Fibroblast of mammary gland (primary cell): ENCODE results near the gene TSHZ2.

Source experiments
- DNase-seq: peaks from one replicate; pipeline ENCODE4 v3.0.0-alpha.2; 2010; ENCODE audit warnings: low read depth
- H3K4me3 ChIP-seq: 2 replicates; pipeline ENCODE4 v1.5.1; 2011; ENCODE audit warnings: low read depth, mild to moderate bottlenecking, low read length, moderate library complexity; ENCODE audit not compliant: control insufficient read depth
- CTCF ChIP-seq: conservative IDR thresholded peaks from 2 replicates; pipeline ENCODE4 v1.5.1; 2011; ENCODE audit warnings: low read depth, low read length, inconsistent platforms; ENCODE audit not compliant: control insufficient read depth, insufficient read depth

Gene TSHZ2

GRCh38 chr20:53381568-53382262 is 409.6 kb downstream of the TSHZ2 start:
- DNase-seq = no peak
- peak; percentile 5 for TF ChIP-seq CTCF
- H3K4me3 ChIP-seq = no peak overlapping the region

GRCh38 chr20:53382263-53382844 is 410.2 kb downstream of the TSHZ2 start:
- H3K4me3 ChIP-seq = no peak overlapping the region
- TF ChIP-seq CTCF = no peak
- DNase-seq = no peak

GRCh38 chr20:53383916-53384315 is 411.8 kb downstream of the TSHZ2 start:
- H3K4me3 ChIP-seq = no peak overlapping the region
- no peak for TF ChIP-seq CTCF
- no peak for DNase-seq

- H3K4me3 ChIP-seq = no peak overlapping the region
- TF ChIP-seq CTCF = no peak
- DNase-seq = peak; percentile 14
Measured at GRCh38 chr20:53384392-53384791, 412.2 kb downstream of the TSHZ2 start.

- H3K4me3 ChIP-seq = no peak overlapping the region
- no peak for TF ChIP-seq CTCF
Measured at GRCh38 chr20:53385941-53386767, 414.0 kb downstream of the TSHZ2 start.

GRCh38 chr20:53387983-53388675 is 416.0 kb downstream of the TSHZ2 start:
- H3K4me3 ChIP-seq = no peak overlapping the region
- DNase-seq = no peak
- TF ChIP-seq CTCF = no peak

More at GRCh38 chr20:53385941-53386767, 414.0 kb downstream of the TSHZ2 start:
- no peak for DNase-seq
